ENCODE data around the gene DERL2.

Gene DERL2

DNA sequence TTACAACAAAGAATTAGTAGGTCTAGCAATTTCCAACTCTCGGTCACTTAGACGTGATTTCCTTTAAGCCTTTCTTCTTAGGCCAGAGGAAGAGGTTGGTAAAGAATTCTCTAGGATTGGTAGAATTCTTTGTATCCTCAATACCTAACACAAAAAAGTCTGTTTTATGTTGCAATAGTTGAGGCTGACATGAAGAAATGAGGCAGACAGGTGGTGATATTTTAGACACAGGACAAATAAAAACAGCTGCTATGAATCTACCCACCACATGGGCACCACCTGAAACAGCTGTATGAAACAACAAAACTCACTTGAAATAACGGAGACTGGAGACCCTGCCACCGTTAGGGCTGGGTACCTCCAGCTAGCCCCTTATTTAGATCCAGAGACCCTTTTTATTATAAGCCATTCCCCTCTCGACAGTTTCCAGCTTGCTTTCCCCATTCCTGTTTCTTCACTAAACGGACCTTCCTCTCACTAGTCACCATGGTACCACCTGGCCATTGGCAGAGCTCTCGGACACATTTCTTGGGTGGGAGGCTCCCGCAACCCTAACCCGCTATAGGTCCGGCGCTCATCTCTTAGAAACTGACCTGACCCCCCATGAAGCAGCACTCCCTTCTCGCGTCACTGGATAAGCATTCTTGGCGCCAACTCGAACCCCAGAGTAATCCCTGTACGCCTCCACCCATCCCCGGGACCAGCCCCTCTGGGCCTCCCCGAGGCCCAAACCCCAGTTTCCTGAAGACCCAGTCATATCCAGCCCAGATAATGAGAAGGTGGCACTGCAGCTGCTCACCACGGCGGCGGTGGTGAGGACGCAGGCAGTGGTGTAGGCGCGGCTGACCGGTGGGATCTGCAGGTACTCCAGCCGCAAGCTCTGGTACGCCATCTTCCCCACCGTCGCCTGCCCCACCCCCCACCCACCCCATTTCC, at the start of gene DERL2:
DERL2 (minus strand) TSS at position 909 of the 936 bp plus-strand sequence; CDS start at position 892, 17 bp downstream.
- DNase-seq = peak; percentile 38

- no peak for DNase-seq
Observed at GRCh38 chr17:5535436-5535835, 49.5 kb upstream of the DERL2 start.

- DNase-seq = no peak
Observed at GRCh38 chr17:5533486-5534315, 47.7 kb upstream of the DERL2 start.

GRCh38 chr17:5532581-5532980, 46.6 kb upstream of the DERL2 start:
- DNase-seq = no peak

GRCh38 chr17:5531085-5531418, 45.1 kb upstream of the DERL2 start:
- no peak for DNase-seq

GRCh38 chr17:5530265-5531084, 44.5 kb upstream of the DERL2 start:
- no peak for DNase-seq

DNA sequence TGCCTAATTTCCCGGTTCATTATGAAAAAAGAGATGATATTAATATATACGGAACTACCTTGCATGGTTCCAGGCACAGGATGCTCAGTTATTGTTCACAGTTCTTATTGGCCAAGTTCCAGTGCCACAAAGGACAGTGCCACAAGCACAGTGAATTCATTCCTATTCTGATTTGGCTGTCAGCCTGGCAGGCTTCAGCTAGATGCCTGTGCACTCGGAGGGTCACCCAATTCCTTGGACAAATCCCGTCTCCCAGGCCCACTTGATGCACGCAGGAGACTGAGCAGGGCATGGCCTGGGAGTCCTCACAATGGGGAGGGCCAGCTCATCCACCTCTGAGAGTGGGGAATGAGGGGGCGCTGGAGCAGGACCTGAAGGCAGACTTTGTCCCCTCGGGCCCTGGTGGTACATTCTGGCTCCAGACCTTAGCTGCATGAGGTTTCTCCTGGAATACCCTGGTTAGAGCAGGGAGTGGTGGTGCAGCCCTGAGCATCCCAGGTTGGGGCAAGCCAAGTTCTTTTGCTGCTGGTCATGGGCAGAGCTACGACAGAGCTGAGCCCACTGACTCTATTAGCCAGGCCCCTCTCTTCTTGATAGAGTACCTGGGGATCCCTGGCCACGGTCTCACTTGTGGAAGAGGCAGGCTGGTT, 41.7 kb upstream of the DERL2 start:
- DNase-seq = no peak

- peak; percentile 17 for DNase-seq
Observed at GRCh38 chr17:5526821-5527598, 41.0 kb upstream of the DERL2 start.

GRCh38 chr17:5523249-5523648, 37.3 kb upstream of the DERL2 start:
- DNase-seq = no peak

GRCh38 chr17:5522476-5522875, 36.5 kb upstream of the DERL2 start:
- no peak for DNase-seq

DNA sequence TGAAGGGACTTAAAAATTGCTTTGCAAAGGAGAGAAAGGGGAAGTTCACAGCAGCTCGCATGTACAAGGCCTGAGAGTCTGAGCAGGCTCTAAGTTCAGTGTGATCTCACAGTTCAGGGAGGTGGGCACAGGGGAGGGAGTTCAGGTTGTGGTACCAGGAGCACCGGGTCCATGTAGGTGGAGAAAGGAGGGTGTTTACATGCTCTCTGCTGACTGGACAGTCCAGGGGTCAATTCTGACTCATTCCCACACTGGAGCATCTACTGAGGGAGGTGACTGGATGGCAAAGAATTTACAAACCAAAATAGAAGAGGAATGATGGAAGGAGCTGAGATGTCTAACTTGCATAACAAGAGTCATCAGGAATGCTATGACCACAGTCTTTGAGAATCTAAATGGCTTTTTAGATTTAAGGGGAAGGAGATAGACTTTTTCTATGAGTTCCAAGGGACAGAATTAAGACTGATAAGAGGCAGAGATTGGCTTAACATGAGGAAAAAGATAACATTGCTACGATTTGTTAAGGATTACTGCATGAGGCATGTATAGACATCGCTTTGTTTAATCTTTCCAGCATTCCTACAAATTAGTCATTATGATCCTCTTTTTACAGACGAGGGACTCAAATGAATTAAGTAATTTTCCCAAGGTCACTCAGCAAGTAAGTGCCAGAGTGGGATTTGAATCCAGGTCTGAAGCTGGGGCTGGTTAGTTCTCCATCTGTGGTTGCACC, 30.2 kb upstream of the DERL2 start:
- DNase-seq = no peak

DNA sequence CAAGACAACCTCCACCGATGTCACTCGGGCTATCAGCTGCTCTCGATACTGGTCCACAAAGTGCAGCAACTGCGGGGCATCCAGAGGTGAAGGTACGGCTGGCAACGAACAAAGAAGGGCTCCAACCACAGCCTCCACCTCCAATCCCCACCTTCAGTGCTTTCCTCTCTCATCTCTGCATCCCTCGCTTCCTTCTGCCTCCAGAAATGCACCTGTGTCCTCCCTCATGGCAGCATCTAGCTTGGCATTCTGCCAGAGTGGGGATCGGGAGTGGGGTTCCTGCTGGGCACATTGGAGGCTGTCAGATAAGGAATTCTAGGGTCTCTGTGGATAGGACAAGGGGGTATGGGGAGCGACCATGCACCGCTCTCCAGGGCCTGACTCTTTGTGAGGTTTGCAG, 29.0 kb upstream of the DERL2 start:
- DNase-seq = no peak

GRCh38 chr17:5513628-5514027, 27.6 kb upstream of the DERL2 start:
- DNase-seq = no peak

DNA sequence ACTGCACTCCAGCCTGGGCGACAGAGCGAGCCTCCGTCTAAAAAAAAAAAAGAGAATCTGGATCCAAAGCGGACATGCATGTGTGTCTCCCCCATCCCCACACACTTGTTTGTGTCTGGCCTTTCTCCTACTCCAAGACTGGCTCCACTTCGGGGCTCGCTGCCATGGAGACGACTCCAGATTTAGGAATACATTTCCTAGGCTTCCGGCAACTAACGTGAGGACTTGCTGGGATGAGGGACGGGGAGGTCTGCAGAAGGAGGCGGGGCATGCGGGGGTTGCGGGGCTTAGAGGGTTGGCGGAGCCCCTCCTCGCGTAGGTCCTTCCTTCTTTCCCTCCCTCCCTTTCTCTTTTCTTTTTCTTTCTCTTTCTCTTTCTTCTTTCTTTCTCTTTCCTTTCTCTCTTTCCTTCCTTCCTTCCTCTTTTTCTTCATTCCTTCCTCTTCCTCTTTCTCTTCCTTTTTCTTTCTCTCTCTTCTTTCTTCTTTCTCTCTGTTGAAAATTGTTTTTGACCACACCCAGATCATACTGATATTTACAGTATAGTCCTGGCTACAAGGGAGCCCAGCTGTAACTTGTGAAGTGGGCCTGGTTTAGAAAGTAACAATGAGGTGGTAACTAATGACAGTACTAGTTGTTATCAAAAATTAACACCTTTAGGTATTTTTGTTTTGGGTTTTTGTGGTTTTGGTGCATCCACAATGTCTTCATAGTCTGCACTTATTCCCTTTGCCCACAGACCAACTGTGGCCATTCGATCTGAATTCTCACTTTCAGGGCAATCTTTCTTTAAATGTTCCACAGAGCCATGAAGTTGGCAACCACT, 25.6 kb upstream of the DERL2 start:
- DNase-seq = no peak

GRCh38 chr17:5510771-5511170, 24.8 kb upstream of the DERL2 start:
- no peak for DNase-seq

GRCh38 chr17:5509482-5509881, 23.5 kb upstream of the DERL2 start:
- no peak for DNase-seq

- peak; percentile 85 for DNase-seq
Observed at GRCh38 chr17:5508810-5509209, 22.8 kb upstream of the DERL2 start.

DNA sequence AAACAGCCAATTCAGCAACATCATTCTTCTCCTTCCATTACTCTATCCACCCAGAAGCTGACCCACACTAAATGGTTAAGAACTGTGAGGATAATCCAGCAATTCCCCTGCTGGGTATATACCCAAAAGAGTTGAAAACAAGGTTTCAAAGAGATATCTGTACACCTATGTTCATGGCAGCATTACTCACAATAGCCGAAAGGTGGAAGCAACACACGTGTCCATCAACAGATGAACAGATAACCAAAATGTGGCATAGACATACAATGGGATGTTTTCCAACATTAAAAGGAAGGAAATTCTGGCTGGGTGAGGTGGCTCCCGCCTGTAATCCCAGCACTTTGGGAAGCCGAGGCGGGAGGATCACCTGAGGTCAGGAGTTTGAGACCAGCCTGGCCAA, 20.3 kb upstream of the DERL2 start:
- no peak for DNase-seq

GRCh38 chr17:5502552-5502951, 16.6 kb upstream of the DERL2 start:
- no peak for DNase-seq

GRCh38 chr17:5501685-5502084, 15.7 kb upstream of the DERL2 start:
- DNase-seq = no peak
